Measurements from ENCODE around the gene AHCYL1.

AHCYL1 gene

DNA sequence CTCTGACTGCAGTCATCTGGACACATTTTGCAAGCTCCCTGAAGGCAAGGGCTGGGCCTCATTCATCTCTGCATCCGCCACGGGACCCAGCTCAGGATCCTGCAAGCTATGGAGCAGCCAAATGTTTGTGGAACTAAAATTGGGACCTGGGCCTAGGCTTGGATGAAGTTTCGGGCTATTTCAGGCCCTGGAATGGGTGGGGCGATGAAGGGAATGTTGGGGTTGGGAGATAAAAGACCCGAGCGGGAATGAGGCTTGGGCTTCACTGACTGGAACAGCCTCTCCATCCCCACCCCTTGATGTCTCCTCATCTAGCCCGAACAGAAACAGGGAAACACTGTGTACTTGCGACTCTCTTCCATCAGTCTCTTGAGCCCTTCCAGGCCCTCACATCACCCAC, 7.3 kb upstream of the AHCYL1 start:
- no peak for DNase-seq

DNA sequence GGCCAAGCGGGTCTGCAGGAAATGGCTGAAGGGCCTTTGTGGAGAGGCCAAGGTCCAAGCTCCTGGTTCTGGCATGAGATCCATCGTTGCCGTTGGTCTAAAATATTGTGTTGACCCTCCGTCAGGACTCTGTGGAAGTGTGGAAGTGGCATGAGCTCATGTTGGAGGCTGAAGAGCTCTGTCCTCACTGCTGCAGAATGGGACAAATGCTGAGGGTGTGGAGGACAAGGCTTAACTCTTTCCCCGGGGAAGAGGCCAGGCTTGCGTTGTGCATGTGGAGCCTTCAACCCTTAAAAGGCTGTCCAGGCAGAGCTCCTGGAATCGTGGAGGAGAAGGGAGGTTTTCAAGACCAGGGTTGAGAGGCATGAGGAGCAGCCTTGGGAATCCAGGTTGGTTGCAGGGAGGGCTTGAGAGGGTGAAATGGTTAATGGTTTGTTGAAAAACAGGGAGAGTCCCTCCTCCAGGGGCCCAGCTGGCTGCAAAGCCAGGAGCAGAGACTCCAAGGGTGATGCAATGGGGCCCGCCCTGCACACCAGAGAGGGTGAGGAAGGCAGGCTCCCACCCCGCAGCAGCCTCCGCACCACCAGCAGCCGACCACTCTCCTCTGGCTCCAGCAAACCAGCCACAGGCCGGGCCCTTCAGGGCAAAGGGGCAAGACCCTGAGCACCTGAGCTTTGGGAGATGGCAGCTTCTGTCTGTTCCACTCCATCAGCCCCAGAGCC, 6.7 kb upstream of the AHCYL1 start:
- DNase-seq = no peak

DNA sequence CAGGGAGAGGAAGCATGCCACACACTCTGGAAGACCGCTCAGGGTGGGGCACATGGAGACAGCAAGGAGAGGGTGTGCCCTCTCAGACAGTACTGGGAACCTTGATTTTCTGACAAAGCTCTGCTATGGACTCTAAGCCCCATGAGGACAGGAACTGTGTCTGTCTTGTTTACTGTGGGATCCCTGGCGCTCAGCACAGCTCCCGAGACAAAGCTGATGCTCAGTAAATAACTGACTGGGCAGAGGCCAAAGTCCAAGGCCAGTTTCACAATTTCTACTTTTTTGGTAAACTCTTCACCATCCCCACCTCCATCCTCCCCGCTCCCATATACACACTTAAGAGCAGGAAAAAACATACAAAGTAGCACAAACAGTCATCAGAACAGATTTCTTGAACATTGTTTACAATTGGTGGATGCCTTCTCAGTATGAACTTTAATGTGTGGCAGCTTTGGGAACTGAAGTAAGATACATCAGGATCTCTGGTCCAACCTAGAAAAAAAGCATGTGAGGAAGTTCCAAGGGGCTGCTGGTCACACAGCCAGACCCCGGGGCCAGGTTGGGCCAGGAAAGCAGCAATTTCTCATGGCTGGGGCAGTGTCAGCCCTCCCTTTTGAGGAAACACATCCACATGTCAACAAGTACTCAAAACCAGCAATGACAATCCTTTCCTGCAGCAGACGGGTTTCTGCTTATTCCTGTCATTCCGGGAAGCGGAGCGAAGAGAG, 5.6 kb upstream of the AHCYL1 start:
- no peak for DNase-seq

DNA sequence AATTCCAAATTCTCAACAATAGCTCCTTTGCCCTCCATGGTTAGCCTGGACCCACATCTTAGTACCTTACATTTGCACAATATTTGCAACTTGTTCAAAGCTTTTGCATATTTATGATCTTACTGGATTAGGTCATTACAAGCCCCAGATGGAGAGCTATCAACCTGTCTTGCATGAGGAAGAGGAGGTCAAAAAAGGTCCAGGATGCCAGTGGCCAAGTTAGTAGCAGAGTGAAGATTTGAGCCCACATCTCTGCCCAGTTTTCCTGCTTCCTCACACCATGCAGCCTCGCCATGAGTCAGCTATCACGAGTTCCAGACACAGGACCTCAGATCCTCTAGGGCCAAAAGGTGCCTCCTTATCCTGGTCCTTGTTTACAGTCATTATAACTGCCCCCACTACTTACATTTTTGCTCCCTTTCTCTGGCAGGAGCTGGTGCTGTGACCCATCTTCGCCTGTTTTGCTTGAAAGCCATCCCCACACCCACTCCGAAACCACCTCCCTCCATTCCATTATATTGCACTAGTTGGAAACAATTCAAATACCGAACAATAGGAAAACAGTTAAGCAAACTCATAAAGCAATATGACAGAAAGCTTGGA, 5.0 kb upstream of the AHCYL1 start:
- no peak for DNase-seq

- DNase-seq = no peak
Observed at GRCh38 chr1:109980324-109981003, 4.1 kb upstream of the AHCYL1 start.

- no peak for DNase-seq
Observed at GRCh38 chr1:109981004-109981335, 3.6 kb upstream of the AHCYL1 start.

DNA sequence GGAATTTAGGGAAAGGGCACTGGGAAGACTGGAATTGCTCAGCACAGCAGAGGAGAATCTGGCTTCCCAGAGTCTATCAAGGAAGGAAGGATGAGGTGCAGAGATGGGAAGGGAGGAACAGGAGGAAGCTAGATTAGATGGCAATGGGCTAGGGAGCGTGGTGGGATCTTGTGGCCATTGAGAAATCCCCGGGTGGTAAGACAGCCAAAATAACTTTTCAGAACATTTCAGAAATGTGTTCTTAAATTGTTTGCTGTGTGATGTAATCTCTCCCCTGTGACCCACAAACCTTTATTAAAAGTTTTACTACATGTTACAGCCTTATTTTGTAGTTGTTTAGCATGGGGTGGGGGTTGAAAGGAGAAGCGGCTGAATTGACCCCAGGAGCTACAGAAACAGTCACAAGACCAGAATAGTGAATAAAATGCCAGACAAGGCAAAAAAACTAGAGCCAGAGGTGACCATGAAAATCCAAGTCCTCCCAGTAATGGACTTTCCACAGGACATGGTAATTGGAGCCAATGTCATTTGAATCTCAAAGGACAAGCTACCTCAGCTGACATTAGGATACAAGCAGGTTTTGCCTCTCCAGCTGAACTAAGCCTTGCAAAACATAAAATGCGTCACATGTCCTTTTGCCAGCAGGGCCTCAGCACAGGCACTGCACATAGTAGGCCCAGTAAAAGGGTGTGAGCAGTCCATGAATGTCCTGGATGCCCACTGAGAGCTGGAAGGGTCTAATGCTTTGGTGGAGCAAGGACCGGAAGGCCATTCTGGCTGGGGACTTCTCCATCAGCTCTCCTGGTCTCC, 980 bp upstream of the AHCYL1 start:
- DNase-seq = no peak

- DNase-seq = no peak
Observed at GRCh38 chr1:109984190-109984455, 442 bp upstream of the AHCYL1 start.

GRCh38 chr1:109985247-109986053, 885 bp downstream of the AHCYL1 start:
- no peak for DNase-seq

GRCh38 chr1:109986054-109986444, 1.5 kb downstream of the AHCYL1 start:
- no peak for DNase-seq

- no peak for DNase-seq
Observed at GRCh38 chr1:109988349-109988914, 3.9 kb downstream of the AHCYL1 start.

GRCh38 chr1:109989506-109990301, 5.1 kb downstream of the AHCYL1 start:
- DNase-seq = no peak

- DNase-seq = no peak
Observed at GRCh38 chr1:109990302-109990653, 5.7 kb downstream of the AHCYL1 start.

- DNase-seq = no peak
Observed at GRCh38 chr1:109991400-109991925, 6.9 kb downstream of the AHCYL1 start.

DNA sequence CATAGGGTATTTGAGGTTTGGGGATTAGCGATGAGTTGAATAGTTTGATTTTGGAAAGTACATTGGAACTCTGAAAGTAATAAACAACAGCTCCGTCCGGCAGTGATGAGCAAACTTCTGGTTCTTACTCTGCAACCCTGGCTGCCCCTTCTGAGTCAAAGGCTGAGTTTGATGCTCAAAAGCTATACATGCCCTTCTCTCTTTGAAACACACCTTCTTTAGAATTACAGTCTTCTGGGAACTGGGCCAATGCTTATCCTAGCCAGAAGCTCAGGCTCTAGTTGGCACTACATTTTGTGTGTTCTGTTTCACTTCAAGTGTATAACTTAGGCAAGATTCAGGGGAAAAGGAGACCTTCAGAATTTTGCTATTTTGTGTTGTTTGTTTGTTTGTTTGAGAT, 9.3 kb downstream of the AHCYL1 start:
- no peak for DNase-seq

- DNase-seq = no peak
Observed at GRCh38 chr1:109994654-109995053, 10.1 kb downstream of the AHCYL1 start.

GRCh38 chr1:109995536-109995935, 11.0 kb downstream of the AHCYL1 start:
- no peak for DNase-seq

GRCh38 chr1:109996476-109996875, 11.9 kb downstream of the AHCYL1 start:
- DNase-seq = no peak

- no peak for DNase-seq
Observed at GRCh38 chr1:109997204-109997866, 12.8 kb downstream of the AHCYL1 start.

GRCh38 chr1:109997867-109998229, 13.3 kb downstream of the AHCYL1 start:
- no peak for DNase-seq
